Measurements from ENCODE around the gene SRP9.
"Not testable (repeated sequence)": the region's sequence is repeated elsewhere in the genome, so short reads cannot be mapped to it uniquely, and the experiment has no call there.

SRP9 gene

GRCh38 chr1:225817611-225818061 is 40.0 kb downstream of the SRP9 start:
- DNase-seq, result peak; percentile 77

- DNase-seq, result no peak
Observed at GRCh38 chr1:225818229-225818628, 40.6 kb downstream of the SRP9 start.

GRCh38 chr1:225819346-225820192 is 41.9 kb downstream of the SRP9 start:
- DNase-seq, result no peak

GRCh38 chr1:225820522-225821120 is 43.0 kb downstream of the SRP9 start:
- no peak for DNase-seq

- DNase-seq, result no peak
Observed at GRCh38 chr1:225822655-225823403, 45.2 kb downstream of the SRP9 start.

DNA sequence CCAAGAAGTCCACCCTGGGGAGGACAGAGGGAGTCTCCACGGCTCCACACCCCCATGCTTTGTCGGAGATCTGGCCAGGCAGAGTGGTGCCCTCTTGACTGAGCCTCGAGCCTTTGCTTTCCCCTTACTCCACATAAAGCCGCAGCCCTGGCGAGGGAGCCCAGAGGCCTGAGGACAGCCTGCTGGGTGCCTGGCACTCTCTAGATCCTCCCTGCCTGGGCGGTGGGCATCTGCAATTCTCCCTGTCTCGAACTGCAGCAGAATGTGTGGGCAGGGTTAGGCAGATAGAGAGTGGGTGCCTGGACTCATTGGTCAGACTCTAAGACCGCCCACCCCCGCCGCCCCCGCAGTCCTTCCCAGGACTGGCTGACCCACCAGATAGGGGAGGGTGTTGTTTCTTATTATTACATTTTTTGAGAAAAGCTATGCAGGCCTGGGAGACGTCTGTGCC is 46.2 kb downstream of the SRP9 start:
- no peak for DNase-seq

DNA sequence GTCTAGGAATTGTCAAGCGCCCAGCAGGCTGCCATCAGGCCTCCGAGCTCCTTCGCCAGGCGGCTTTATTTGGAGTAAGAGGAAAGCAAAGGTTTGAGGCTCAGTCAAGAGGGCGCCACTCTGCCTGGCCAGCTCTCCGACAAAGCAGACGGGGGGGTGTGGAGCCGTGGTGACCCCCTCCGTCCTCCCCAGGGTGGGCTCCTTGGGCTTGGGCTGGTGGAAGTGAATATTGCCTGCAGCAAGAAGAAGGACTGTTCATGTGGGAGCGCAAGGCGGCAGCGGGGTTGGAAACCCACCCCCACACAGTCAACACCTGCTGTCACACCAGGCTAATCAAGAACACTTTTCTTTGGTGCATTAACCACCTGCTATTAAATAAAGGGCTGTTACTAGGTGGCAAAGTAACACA is 46.9 kb downstream of the SRP9 start:
- no peak for DNase-seq

- DNase-seq, result no peak
Observed at GRCh38 chr1:225825078-225825477, 47.5 kb downstream of the SRP9 start.

GRCh38 chr1:225825607-225826007 is 48.0 kb downstream of the SRP9 start:
- no peak for DNase-seq

DNA sequence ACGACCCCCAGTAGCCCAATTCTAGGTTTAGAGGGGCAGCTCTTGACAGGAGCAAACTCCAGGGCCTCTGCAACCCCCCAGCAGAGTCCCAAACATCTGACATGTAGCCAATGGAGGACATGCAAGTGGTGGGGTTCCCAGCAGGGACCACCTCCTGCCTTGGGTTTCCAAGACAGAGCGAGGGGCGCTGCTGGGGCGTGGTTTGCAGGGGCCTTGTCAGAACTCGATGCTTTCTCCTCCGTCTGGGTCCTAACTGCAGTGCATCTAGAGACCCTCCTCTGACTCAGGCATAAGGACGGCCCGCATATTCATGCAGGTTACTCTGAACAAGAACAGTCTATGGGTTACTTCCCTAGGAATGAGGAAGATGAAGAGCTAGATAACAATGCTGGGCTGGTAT is 49.5 kb downstream of the SRP9 start:
- no peak for DNase-seq

DNA sequence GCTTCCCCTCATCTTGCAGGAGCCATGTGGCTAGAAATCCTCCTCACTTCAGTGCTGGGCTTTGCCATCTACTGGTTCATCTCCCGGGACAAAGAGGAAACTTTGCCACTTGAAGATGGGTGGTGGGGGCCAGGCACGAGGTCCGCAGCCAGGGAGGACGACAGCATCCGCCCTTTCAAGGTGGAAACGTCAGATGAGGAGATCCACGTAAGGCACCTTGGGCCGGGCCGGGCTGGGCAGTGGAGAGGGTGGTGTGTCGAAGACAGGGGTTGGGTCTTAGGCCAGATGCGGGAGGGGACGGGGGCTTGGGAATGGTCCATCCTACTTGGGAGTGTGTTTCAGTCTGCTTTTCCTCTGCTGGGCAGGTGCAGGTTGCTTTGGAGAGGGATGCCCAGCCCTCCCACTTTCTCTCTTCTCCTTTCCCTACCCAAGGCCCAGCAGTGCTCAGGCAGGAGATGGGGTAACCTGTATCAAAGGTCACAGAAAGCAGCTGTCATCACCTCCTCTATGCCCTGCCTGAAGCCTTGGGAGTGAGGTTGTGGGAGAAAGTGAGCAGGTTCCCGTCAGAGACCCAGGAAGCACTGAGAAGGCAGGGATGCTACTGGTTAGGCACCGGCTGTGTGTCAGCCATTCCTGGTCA is 51.2 kb downstream of the SRP9 start:
- no peak for DNase-seq

- no peak for DNase-seq
Observed at GRCh38 chr1:225830841-225831240, 53.2 kb downstream of the SRP9 start.

- peak; percentile 65 for DNase-seq
Observed at GRCh38 chr1:225834417-225835329, 57.0 kb downstream of the SRP9 start.

DNA sequence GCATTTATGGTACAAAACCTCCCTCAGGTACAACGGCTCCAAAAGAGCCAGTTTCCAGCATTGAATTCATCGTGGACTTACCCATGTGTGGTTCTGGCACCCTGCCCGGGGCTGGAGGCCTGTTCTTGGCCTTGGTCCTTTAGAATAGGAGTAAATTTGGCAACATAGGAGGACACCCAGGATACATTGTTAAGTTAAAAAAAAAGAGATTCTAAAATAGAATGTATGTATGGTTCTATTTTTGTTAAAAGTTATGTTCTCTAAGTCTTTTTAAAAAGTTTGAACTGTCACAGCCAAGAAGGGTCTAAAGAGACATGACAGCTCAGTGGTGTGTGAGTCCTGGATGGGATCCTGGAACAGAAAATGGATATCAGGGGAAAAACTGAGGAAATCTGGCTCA is 58.2 kb downstream of the SRP9 start:
- DNase-seq, result no peak

DNA sequence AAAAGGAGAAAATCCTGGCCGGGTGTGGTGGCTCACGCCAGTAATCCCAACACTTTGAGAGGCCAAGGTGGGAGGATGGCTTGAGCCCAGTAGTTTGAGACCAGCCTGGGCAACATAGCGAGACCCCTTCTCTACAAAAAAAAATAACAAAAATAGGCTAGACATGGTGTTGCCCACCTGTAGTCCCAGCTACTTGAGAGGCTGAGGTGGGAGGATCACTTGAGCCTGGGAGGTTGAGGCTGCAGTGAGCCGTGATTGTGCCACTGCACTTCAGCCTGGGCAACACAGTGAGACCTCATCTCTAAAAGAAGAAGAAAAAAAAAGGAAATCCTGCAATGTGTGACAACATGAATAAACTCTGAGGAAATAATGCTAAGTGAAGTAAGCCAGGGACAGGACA is 58.7 kb downstream of the SRP9 start:
- DNase-seq, result not testable (repeated sequence)

DNA sequence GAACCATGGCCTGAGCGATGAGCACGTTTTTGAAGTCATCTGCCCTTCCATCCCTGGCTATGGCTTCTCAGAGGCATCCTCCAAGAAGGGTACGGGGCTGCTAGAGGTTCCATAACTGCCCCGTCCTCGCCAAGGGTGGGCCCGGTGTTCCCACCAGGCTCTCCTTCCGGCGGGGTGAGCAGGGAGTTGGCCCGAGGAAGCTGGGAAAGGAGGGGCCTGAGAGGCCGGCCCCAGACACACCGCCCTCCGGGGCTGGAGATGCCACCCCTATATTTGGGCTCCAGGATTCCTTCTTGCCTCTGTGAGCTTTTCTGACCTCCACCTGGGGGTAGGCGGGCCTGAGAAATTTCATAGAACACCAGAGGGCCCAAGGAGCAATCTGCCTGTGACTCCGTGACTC is 61.2 kb downstream of the SRP9 start:
- no peak for DNase-seq
